H1 (cell line): ENCODE results near the gene SIK3. TPM values are rescaled to one million over a fixed set of nuclear protein-coding genes. Genes with fewer than 3 reads are reported as not detected.

ENCODE experiments used
- CTCF ChIA-PET: fragments of 300-600 bp; sonication (Branson Sonifier 250); formaldehyde crosslinking; loops from one replicate; lab custom pipeline; 2021; ENCODE audit not compliant: partially characterized antibody; lab: Charles Lee
- POLR2A ChIA-PET: fragments of 300-600 bp; sonication (Branson Sonifier 250); formaldehyde crosslinking; loops from one replicate; lab custom pipeline; 2021; ENCODE audit warnings: inconsistent platforms; ENCODE audit not compliant: partially characterized antibody; lab: Charles Lee
- DNase-seq, 2 experiments: peaks; one replicate each; pipeline versions ENCODE4 v3.0.0 to v3.0.0-alpha.2; 2010 to 2022; ENCODE audit warnings: low spot score in 2 of 2, low read depth in 1 of 2, mixed read lengths in 1 of 2
- FAIRE-seq: peaks from 2 replicates; lab custom pipeline; 2011; peaks lifted over from hg19 to GRCh38; lab: Jason Lieb, UNC
- H2AFZ ChIP-seq: 2 replicates; pipeline ENCODE4 v1.8.1; 2012; ENCODE audit warnings: low read length, inconsistent platforms
- H2AK5ac ChIP-seq: 2 replicates; pipeline ENCODE4 v1.6.1; 2013; ENCODE audit warnings: low read depth, low read length
- H2BK120ac ChIP-seq: replicated peaks from 2 replicates; pipeline ENCODE3; 2013; ENCODE audit warnings: low read depth, low read length, inconsistent platforms
- H2BK12ac ChIP-seq: 2 replicates; pipeline ENCODE4 v1.6.1; 2013; ENCODE audit warnings: low read depth, low read length
- H2BK15ac ChIP-seq: 2 replicates; pipeline ENCODE4 v1.6.1; 2013; ENCODE audit warnings: low read length
- H2BK20ac ChIP-seq: 2 replicates; pipeline ENCODE4 v1.6.1; 2013; ENCODE audit warnings: low read length
- H2BK5ac ChIP-seq: 2 replicates; pipeline ENCODE4 v1.6.1; 2013; ENCODE audit warnings: low read depth, low read length
- H3K14ac ChIP-seq: 2 replicates; pipeline ENCODE4 v1.6.1; 2013; ENCODE audit warnings: inconsistent platforms; ENCODE audit not compliant: insufficient read length
- H3K18ac ChIP-seq: 2 replicates; pipeline ENCODE4 v1.6.1; 2013; ENCODE audit warnings: low read length; ENCODE audit errors: extremely low read depth
- H3K23ac ChIP-seq: 2 replicates; pipeline ENCODE4 v1.6.1; 2013; ENCODE audit warnings: inconsistent platforms; ENCODE audit not compliant: insufficient read length
- H3K23me2 ChIP-seq: 2 replicates; pipeline ENCODE4 v1.6.1; 2013; ENCODE audit warnings: low read depth, low read length
- H3K27ac ChIP-seq: 2 replicates; pipeline ENCODE4 v1.6.1; 2011; ENCODE audit warnings: low read depth, low read length, inconsistent platforms
- H3K27me3 ChIP-seq, 4 experiments: replicated peaks in 1 of 4; 1 replicate in 1 of 4; 2 replicates in 3 of 4; pipeline versions ENCODE4 v1.6.1 to v1.8.1; 2011 to 2013; ENCODE audit warnings: low read length in 3 of 4, mild to moderate bottlenecking in 3 of 4, inconsistent platforms in 2 of 4, mixed read lengths in 2 of 4, moderate library complexity in 1 of 4; ENCODE audit not compliant: control insufficient read depth in 3 of 4, insufficient read depth in 3 of 4; ENCODE audit errors: extremely low read depth in 1 of 4
- H3K36me3 ChIP-seq, 4 experiments: 2 replicates each; pipeline versions ENCODE4 v1.6.1 to v1.8.1; 2011 to 2013; ENCODE audit warnings: mild to moderate bottlenecking in 4 of 4, low read length in 3 of 4, moderate library complexity in 2 of 4, control low read depth in 1 of 4, inconsistent platforms in 1 of 4; ENCODE audit not compliant: insufficient read depth in 4 of 4, control insufficient read depth in 2 of 4
- H3K4ac ChIP-seq: replicated peaks from 2 replicates; pipeline ENCODE3; 2013; ENCODE audit warnings: low read length, low read depth, mixed read lengths, inconsistent platforms; ENCODE audit not compliant: insufficient read length
- H3K4me1 ChIP-seq, 4 experiments: replicated peaks in 1 of 4; 1 replicate in 1 of 4; 2 replicates in 3 of 4; pipeline versions ENCODE4 v1.6.1 to v1.8.1; 2011 to 2013; ENCODE audit warnings: low read length in 3 of 4, inconsistent platforms in 2 of 4, mixed read lengths in 1 of 4; ENCODE audit not compliant: insufficient read depth in 4 of 4, control insufficient read depth in 3 of 4
- H3K4me2 ChIP-seq, 2 experiments: 2 replicates each; pipeline versions ENCODE4 v1.6.1 to v1.8.1; 2011 to 2013; ENCODE audit warnings: low read depth in 2 of 2, low read length in 2 of 2, control low read depth in 1 of 2, inconsistent platforms in 1 of 2, mild to moderate bottlenecking in 1 of 2; ENCODE audit not compliant: insufficient read depth in 1 of 2
- H3K4me3 ChIP-seq, 4 experiments: fragments of 200-600, 300-600 bp in 1 of 4; sonication (generic), shearing (Covaris generic), sonication (Bioruptor Twin) in 1 of 4; 2 replicates each; pipeline versions ENCODE4 v1.5.1 to v1.8.1; 2011 to 2016; ENCODE audit warnings: low read length in 4 of 4, low read depth in 3 of 4, control low read depth in 2 of 4, inconsistent platforms in 2 of 4, mild to moderate bottlenecking in 2 of 4, mixed read lengths in 1 of 4, moderate library complexity in 1 of 4; ENCODE audit not compliant: insufficient read depth in 2 of 4; ENCODE audit errors: extremely low read depth in 1 of 4
- H3K56ac ChIP-seq: replicated peaks from 2 replicates; pipeline ENCODE3; 2013; ENCODE audit warnings: low read depth, mild to moderate bottlenecking, mixed read lengths, low read length, inconsistent platforms; ENCODE audit not compliant: insufficient read length
- H3K79me1 ChIP-seq: 2 replicates; pipeline ENCODE4 v1.6.1; 2013; ENCODE audit warnings: low read depth, low read length, control low read depth
- H3K79me2 ChIP-seq, 2 experiments: 2 replicates each; pipeline versions ENCODE4 v1.6.1 to v1.8.1; 2012 to 2013; ENCODE audit warnings: low read length in 2 of 2, mild to moderate bottlenecking in 2 of 2, inconsistent platforms in 1 of 2; ENCODE audit not compliant: insufficient read depth in 2 of 2, control insufficient read depth in 1 of 2
- H3K9ac ChIP-seq, 4 experiments: replicated peaks in 1 of 4; 1 replicate in 1 of 4; 2 replicates in 3 of 4; pipeline versions ENCODE4 v1.6.1 to v1.8.1; 2011 to 2013; ENCODE audit warnings: low read depth in 3 of 4, low read length in 3 of 4, control low read depth in 2 of 4, mild to moderate bottlenecking in 2 of 4, moderate library complexity in 2 of 4, inconsistent platforms in 1 of 4; ENCODE audit errors: extremely low read depth in 1 of 4
- H3K9me3 ChIP-seq, 2 experiments: 2 replicates each; pipeline versions ENCODE4 v1.6.1 to v1.8.1; 2012 to 2013; ENCODE audit warnings: mild to moderate bottlenecking in 2 of 2, moderate library complexity in 2 of 2, control low read depth in 1 of 2, inconsistent platforms in 1 of 2, low read depth in 1 of 2, low read length in 1 of 2, mixed read lengths in 1 of 2; ENCODE audit not compliant: insufficient read depth in 2 of 2
- H4K20me1 ChIP-seq, 2 experiments: replicated peaks in 1 of 2; 2 replicates each; pipeline versions ENCODE3 to v1.8.1; 2011 to 2013; ENCODE audit warnings: inconsistent platforms in 2 of 2, low read length in 2 of 2, mild to moderate bottlenecking in 1 of 2; ENCODE audit not compliant: insufficient read depth in 2 of 2, control insufficient read depth in 1 of 2
- H4K5ac ChIP-seq: 2 replicates; pipeline ENCODE4 v1.6.1; 2013; ENCODE audit warnings: low read length, low read depth, mixed read lengths, inconsistent platforms; ENCODE audit not compliant: insufficient read length
- H4K8ac ChIP-seq: 2 replicates; pipeline ENCODE4 v1.8.0; 2013; ENCODE audit warnings: mild to moderate bottlenecking, moderate library complexity, low read length, inconsistent platforms; ENCODE audit not compliant: insufficient read depth; ENCODE audit errors: extremely low read depth
- H4K91ac ChIP-seq: replicated peaks from 2 replicates; pipeline ENCODE3; 2013; ENCODE audit warnings: low read length, mixed read lengths, inconsistent platforms; ENCODE audit not compliant: insufficient read length
- ATF2 ChIP-seq: IDR thresholded peaks from 2 replicates; pipeline ENCODE4 v1.6.1; 2012; ENCODE audit warnings: low read length, inconsistent platforms
- BCL11A ChIP-seq, 2 experiments: IDR thresholded peaks; one replicate each; pipeline ENCODE4 v1.6.1; 2011; ENCODE audit warnings: low read depth in 2 of 2, low read length in 2 of 2, mild to moderate bottlenecking in 2 of 2
- CEBPB ChIP-seq: IDR thresholded peaks from 2 replicates; pipeline ENCODE4 v1.6.1; 2012; ENCODE audit warnings: low read depth, low read length
- FOSL1 ChIP-seq: IDR thresholded peaks from 2 replicates; pipeline ENCODE4 v1.6.1; 2011; ENCODE audit warnings: mild to moderate bottlenecking, low read depth, low read length, moderate library complexity; ENCODE audit not compliant: insufficient read depth
- HDAC2 ChIP-seq, 2 experiments: fragments of 300-600 bp in 1 of 2; sonication (generic) in 1 of 2; IDR thresholded peaks; 2 replicates each; pipeline ENCODE4 v1.6.1; 2011 to 2012; ENCODE audit warnings: low read depth in 2 of 2, low read length in 2 of 2, mild to moderate bottlenecking in 2 of 2, moderate library complexity in 2 of 2, borderline replicate concordance in 1 of 2, inconsistent platforms in 1 of 2
- JUN ChIP-seq: IDR thresholded peaks from 2 replicates; pipeline ENCODE4 v1.6.1; 2011; ENCODE audit warnings: low read depth, mild to moderate bottlenecking, improper control_type of control experiment, low read length
- POLR2AphosphoS5 ChIP-seq: IDR thresholded peaks from 2 replicates; pipeline ENCODE4 v1.6.1; 2011; ENCODE audit warnings: low read depth, low read length
- RNF2 ChIP-seq: fragments of 200-900, 300-1000 bp; sonication (generic); IDR thresholded peaks from 2 replicates; pipeline ENCODE4 v1.7.1; 2016; ENCODE audit warnings: borderline replicate concordance, low read depth, mild to moderate bottlenecking, antibody characterized with exemption, low read length; ENCODE audit not compliant: poor library complexity, severe bottlenecking; ENCODE audit errors: missing control alignments
- SIX5 ChIP-seq: IDR thresholded peaks from 2 replicates; pipeline ENCODE4 v1.6.1; 2011; ENCODE audit warnings: mild to moderate bottlenecking, low read depth, low read length
- SP2 ChIP-seq: IDR thresholded peaks from 2 replicates; pipeline ENCODE4 v1.6.1; 2012; ENCODE audit warnings: mild to moderate bottlenecking, low read length, inconsistent platforms
- SUZ12 ChIP-seq: fragments of 200-600 bp; sonication (generic); IDR thresholded peaks from 2 replicates; pipeline ENCODE4 v1.6.1; 2012; ENCODE audit warnings: mild to moderate bottlenecking, inconsistent platforms, low read length, moderate library complexity, mixed read lengths
- YY1 ChIP-seq: IDR thresholded peaks from 2 replicates; pipeline ENCODE4 v1.6.1; 2011; ENCODE audit warnings: low read depth, mild to moderate bottlenecking, low read length
- WGBS, 2 experiments: shearing (Covaris generic) in 1 of 2; methylation state at CpG; one replicate each; pipeline versions ENCODE4 v1.1.6 to v1.1.7; 2013 to 2015; ENCODE audit warnings: low lambda C conversion rate in 2 of 2, mixed read lengths in 2 of 2, inconsistent platforms in 1 of 2, low coverage in 1 of 2, missing lambda C conversion rate in 1 of 2; ENCODE audit not compliant: insufficient replicate concordance in 2 of 2, insufficient coverage in 1 of 2, insufficient read length in 1 of 2; ENCODE audit errors: extremely low coverage in 1 of 2, missing lambda C conversion rate in 1 of 2; 5-methylcytosine and 5-hydroxymethylcytosine counted together
- polyA plus RNA-seq, 7 experiments: library from polyadenylated mRNA; depleted of rRNA in 3 of 7; stranded (reverse) in 5 of 7; unstranded in 2 of 7; fragments of >200 nt in 5 of 7; fragments of 200-250 nt in 2 of 7; gene quantifications; 1 replicate in 5 of 7; 2 replicates in 1 of 7; 4 replicates in 1 of 7; pipeline versions ENCODE4 v1.2.1 to v1.2.3, GENCODE V29; 2011 to 2013; ENCODE audit warnings: missing spikeins in 2 of 7, mixed read lengths in 2 of 7
- total RNA-seq: library from RNA; stranded (reverse); fragmentation: NEBNext Ultra II Directional; extraction: Animal tissue kit (Norgen Biotek cat#: 25700); gene quantifications from 2 replicates; pipeline ENCODE4 v1.2.1, GENCODE V29; 2021

The SIK3 gene
- total and polyA plus RNA-seq, 2 of the 8 experiments (the other 6 are each of a cell fraction or from before 2014, with no cell fraction given), result 19.9 to 32.1 TPM

GRCh38 chr11:116997071-116997470 lies 101.2 kb downstream of the SIK3 start:
- 98% methylated on average over 2 of the region's 2 CpGs; no CpG with 5 or more reads in 1 of the 2 experiments for WGBS, 2 experiments
- Histone ChIP-seq H3K4me2 (no peak overlapping the region), H4K91ac (no peak overlapping the region), H3K4me3 (no peak overlapping the region), H4K8ac (no peak overlapping the region), H4K5ac (no peak overlapping the region), H3K14ac (no peak overlapping the region), H2BK5ac (no peak overlapping the region), H2BK15ac (no peak overlapping the region), H3K27ac (no peak overlapping the region), H4K20me1 (peaks cover 9 to 13% of the 10 kb centered on the region in 2 experiments), H3K36me3 (no peaks in the 10 kb centered on the region), H3K23me2 (no peaks in the 10 kb centered on the region), H3K4me1 (peaks cover 0 to 7% (median 0%) of the 10 kb centered on the region in 4 experiments; a peak in 1 of 7 replicates), H3K56ac (no peak overlapping the region), H2BK12ac (no peak overlapping the region), H3K18ac (no peak overlapping the region), H2AFZ (no peak overlapping the region), H2BK120ac (no peak overlapping the region), H3K79me1 (peaks cover 3% of the 10 kb centered on the region), H3K79me2 (peaks cover 0 to 71% of the 10 kb centered on the region in 2 experiments; a peak in 3 of 4 replicates), H3K9ac (no peak overlapping the region), H3K27me3 (no peaks in the 10 kb centered on the region), H2AK5ac (no peak overlapping the region), H2BK20ac (no peak overlapping the region), H3K9me3 (no peaks in the 10 kb centered on the region), H3K4ac (no peak overlapping the region), H3K23ac (no peak overlapping the region)
- ChIA-PET CTCF (interaction anchor here (0.6 to 1.8 kb wide), 6 partner anchors 15 to 436 kb away, joined by 3 to 4 read pairs (median 3); no protein-coding TSS in a partner anchor), POLR2A (interaction anchor here (0.9 to 1.3 kb wide), 2 partner anchors 13 to 42 kb away, joined by 3 read pairs; no protein-coding TSS in a partner anchor)
- FAIRE-seq (no peak), DNase-seq (no peak)
- TF ChIP-seq YY1, result no peak
- TF ChIP-seq BCL11A (IDR thresholded peaks at IDR 0.05; ENCODE audit: low read depth in 2 of 2, low read length in 2 of 2), result no peak
- no peak for TF ChIP-seq SP2
- TF ChIP-seq CEBPB, result no peak
- no peak for TF ChIP-seq RNF2
- no peak for TF ChIP-seq SIX5
- TF ChIP-seq JUN, result no peak
- no peak for TF ChIP-seq FOSL1
- TF ChIP-seq POLR2AphosphoS5, result no peak
- no peak for TF ChIP-seq HDAC2 (IDR thresholded peaks at IDR 0.05; ENCODE audit: borderline replicate concordance in 1 of 2, low read depth in 2 of 2, low read length in 2 of 2)
- no peak for TF ChIP-seq SUZ12
- no peak for TF ChIP-seq ATF2
